ENCODE data around the gene DLAT.

DNA sequence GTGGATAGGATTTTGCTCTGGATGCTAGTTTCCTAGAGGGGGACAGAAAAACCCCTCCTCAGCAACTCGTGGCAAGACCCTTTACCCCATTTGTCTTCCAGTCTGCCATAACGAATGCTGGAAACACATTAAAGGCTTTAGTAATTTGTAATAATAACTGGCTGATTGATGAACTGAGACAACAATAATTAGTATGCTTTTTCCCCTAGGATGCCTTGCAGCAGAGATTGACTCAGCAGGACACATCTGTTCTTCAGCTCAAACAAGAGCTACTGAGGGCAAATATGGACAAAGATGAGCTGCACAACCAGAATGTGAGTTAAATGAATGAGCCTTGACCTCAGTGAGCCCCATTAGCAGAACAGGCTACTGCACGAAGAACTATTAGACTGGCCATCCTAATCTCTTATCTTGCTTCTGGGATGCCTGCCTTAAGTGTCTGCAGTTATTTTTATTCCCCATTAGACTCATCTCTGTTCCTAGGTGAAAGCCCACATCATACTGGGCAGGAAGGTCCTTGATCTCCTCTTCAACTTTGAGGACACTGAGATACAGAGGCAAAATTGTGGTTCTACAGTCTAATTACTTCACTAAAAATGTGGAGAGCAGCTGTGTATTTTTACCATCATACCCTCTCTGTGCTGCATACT is 32.9 kb upstream of the DLAT start:
- TF ChIP-seq, protein P1, sequence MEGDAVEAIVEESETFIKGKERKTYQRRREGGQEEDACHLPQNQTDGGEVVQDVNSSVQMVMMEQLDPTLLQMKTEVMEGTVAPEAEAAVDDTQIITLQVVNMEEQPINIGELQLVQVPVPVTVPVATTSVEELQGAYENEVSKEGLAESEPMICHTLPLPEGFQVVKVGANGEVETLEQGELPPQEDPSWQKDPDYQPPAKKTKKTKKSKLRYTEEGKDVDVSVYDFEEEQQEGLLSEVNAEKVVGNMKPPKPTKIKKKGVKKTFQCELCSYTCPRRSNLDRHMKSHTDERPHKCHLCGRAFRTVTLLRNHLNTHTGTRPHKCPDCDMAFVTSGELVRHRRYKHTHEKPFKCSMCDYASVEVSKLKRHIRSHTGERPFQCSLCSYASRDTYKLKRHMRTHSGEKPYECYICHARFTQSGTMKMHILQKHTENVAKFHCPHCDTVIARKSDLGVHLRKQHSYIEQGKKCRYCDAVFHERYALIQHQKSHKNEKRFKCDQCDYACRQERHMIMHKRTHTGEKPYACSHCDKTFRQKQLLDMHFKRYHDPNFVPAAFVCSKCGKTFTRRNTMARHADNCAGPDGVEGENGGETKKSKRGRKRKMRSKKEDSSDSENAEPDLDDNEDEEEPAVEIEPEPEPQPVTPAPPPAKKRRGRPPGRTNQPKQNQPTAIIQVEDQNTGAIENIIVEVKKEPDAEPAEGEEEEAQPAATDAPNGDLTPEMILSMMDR (IDR thresholded peaks at IDR 0.05) = no peak
- TF ChIP-seq POLR2A (IDR thresholded peaks at IDR 0.05) = no peak
- TF ChIP-seq POLR2AphosphoS5 (IDR thresholded peaks at IDR 0.05) = no peak
